Measurements from ENCODE around the gene UNKL.

Gene UNKL

GRCh38 chr16:1344499-1344898 lies 70.0 kb downstream of the UNKL start:
- no peak for TF ChIP-seq CTCF (IDR thresholded peaks at IDR 0.05)
- no peak for TF ChIP-seq ZFX (IDR thresholded peaks at IDR 0.05; ENCODE audit: borderline replicate concordance)
- H3K27ac ChIP-seq, result no peak overlapping the region

GRCh38 chr16:1343428-1344242 lies 70.9 kb downstream of the UNKL start:
- TF ChIP-seq ZFX (IDR thresholded peaks at IDR 0.05; ENCODE audit: borderline replicate concordance), result no peak
- no peak; the same call in 1 of the 2 replicates for TF ChIP-seq CTCF (IDR thresholded peaks at IDR 0.05)
- H3K27ac ChIP-seq, result peak overlapping the region; percentile 46

GRCh38 chr16:1342526-1343427 lies 71.7 kb downstream of the UNKL start:
- peak overlapping the region; percentile 46 for H3K27ac ChIP-seq
- TF ChIP-seq CTCF (IDR thresholded peaks at IDR 0.05) (peak; percentile 23), ZFX (IDR thresholded peaks at IDR 0.05; ENCODE audit: borderline replicate concordance) (no peak)

- no peak overlapping the region for H3K27ac ChIP-seq
- TF ChIP-seq CTCF (IDR thresholded peaks at IDR 0.05) (no peak), ZFX (IDR thresholded peaks at IDR 0.05; ENCODE audit: borderline replicate concordance) (no peak)
Observed at GRCh38 chr16:1341495-1342420, 72.7 kb downstream of the UNKL start.

GRCh38 chr16:1340730-1341494 lies 73.6 kb downstream of the UNKL start:
- no peak overlapping the region for H3K27ac ChIP-seq
- TF ChIP-seq ZFX (IDR thresholded peaks at IDR 0.05; ENCODE audit: borderline replicate concordance), result no peak
- TF ChIP-seq CTCF (IDR thresholded peaks at IDR 0.05), result no peak

Data from 22Rv1 (cell line).